Measurements from ENCODE around the gene KIZ. TPM values are rescaled to one million over a fixed set of nuclear protein-coding genes. Genes with fewer than 3 reads are reported as not detected.

The KIZ gene
- 16.1 TPM for polyA plus RNA-seq (2013, experiment 1 of 2; ENCODE audit: insufficient read length)
- 16.8 TPM for polyA plus RNA-seq (2013, experiment 2 of 2; ENCODE audit: insufficient read length)

DNA sequence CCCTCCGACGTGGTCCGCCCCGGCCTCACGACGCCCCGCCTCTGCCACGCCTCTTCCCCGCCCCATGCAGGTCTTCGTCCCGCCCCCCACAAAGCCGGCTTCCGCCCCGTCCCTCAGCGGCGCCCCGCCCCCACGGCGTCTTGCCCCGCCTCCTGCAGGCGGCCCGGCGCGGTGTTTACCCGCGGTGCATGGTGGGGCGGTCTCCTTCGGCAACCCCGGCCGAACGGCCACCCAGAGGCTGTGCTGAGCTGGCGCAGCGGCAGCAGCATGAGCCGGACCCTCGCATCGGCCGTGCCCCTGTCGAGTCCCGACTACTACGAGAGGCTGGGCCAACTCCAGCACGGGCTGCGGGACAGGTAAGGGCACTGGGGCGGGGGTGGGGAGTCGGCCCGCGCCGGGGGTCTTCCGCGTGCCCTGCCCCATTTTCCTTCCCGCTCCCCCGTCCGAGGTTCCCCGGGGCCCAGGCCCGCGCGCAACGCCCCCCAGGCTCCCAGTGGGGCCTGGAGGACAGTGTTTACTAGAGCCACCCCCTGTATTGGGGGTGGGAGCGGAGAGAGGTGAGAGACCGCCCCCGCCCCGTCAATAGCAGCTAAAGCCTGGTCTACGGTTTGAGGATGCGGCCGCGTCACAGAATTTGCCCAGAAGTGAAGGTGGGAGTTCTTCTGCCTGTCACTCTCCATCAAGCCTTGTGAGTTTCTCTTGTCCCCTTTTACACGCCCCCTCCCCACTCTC is at the start of gene KIZ:
Gene KIZ (plus strand): TSS at position 234 of the 732 bp plus-strand sequence. CDS start 34 bp downstream, at position 268.
- peak; percentile 94 for DNase-seq

DNA sequence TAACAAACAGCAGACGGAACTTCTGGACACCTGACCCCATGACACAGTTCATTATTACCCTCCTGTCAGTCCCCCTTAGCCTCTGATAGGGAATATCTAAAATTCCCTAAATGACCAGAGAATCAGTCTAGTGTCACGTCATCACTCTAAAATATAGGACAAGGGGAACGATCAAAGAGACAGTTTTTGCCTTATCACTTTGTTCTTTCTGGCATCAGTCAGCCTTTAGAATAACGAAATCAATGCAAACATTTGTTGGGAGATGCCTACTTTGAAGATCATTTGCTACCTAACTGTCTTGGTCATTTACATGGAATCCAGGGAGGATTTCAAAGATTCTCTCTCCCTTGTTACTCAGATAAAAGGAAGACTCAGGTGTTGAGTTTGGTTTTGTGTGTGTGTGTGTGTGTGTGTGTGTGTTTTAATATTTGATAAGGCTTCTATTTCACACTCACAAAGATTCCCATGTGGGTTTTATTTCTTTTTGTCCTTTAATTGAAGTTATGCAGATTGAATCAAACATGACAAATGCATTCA is 48.0 kb upstream of the KIZ start:
- no peak for DNase-seq

DNA sequence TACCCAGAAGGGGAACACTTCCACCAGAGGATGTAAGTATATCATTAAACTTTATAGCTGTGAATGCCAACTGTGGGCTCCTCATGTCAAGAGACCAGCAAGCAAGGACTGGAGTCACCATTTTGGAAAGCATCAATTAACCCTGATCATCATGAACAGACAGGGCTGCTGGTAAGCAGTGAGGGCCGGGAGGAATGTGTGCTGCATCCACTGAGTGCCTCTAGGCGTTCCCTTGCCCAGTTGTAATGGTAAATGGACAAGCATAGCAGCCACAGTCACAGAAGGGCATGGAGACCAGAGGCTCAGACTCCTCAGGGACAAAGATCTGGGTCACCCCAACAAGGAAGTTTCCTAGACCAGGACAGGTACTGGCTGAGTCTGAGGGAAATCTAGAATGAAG is 43.3 kb upstream of the KIZ start:
- no peak for DNase-seq

GRCh38 chr20:21083825-21084325 is 42.0 kb upstream of the KIZ start:
- no peak for DNase-seq

GRCh38 chr20:21087862-21088540 is 37.9 kb upstream of the KIZ start:
- no peak for DNase-seq

DNA sequence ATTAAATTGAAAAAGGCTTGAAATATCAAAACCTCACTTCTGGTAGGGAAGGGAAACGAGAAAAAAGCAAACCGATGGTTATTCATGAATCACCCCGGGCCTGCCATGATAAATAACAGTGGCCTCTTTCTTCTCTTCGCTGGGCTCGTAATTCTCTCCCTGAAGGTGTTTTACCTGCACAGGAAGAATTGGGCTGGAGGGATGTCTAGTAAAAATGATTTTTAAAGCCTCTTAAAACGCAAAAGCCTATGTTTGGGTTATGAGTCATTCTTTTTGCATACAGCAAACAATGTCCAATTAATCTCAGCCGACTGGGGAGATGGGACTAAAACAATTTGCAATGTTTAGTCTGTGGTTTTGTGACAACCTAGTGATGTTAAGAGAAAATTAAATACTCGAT is 36.5 kb upstream of the KIZ start:
- no peak for DNase-seq

- DNase-seq: no peak
Observed at GRCh38 chr20:21090111-21090618, 35.7 kb upstream of the KIZ start.

DNA sequence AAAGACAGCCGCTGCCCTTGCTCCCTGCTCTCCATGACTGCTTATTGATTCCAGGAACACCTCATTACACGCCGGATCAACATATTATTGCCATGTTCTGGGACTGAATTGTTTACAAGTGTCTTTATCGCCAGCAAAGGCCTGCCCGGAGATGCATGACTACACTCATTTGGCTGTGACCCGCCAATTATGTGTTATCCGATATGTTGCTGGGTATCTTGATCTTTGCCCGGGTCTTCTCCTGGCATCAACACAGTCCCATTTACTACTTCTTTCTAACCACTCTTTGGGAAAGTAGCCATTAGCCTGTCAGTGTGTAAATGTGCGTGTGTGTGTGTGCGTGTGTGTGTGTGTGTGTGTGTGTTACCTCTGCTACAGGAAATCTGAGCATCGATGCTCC is 35.2 kb upstream of the KIZ start:
- DNase-seq: no peak

DNA sequence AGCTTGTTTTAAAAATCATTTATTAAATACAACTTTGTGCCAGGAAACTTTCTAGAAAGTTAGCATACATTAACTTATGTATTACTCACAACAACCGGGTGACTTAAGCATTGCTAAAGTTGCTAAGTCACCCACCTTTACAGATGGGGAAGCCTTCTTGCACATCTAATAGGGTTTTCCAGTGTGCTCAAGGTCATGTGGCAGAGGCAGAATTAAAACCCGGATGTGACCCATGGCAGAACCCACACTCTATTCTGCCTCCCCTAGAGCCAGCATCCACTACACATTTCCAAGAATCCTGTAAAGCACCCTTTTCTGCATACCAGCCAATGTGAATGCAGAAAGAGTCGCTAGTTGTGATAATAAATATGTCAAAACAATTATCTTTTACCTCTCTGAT is 33.1 kb upstream of the KIZ start:
- DNase-seq: no peak

DNA sequence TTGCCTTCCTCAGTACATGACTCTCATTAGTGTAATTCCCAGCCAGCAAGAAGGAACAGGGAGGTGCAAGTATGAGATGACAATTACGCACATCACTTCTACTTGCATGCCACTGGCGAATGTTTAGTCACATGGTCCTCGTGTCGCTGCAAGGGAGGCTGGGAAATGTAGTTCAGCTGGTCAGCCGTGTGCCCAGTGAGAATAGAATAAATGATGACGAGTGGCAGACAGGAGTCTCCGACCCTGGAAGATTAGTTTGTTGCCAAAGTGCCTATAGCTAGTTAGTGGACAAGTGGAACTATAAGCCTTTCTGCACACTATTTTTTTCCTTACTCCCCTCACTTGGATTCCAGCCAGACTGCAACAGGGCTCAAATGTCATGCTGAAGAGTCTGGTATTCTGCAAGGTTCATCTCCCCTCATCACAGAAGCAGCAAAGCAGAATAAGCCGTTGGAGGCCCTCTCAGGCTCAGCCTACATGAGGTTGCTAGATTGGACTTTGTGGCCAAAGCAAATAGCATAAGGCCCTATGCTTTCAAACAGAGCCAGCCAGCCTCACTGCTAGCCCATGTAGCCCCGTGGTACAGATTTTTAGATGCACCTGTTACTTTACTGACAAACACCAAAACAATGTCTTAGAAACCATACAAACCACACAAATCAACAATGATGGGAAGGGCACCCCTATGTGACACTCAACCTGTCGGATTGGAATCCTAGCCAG is 29.4 kb upstream of the KIZ start:
- DNase-seq: no peak

GRCh38 chr20:21099751-21100577 is 25.9 kb upstream of the KIZ start:
- peak; percentile 10 for DNase-seq

- peak; percentile 33 for DNase-seq
Observed at GRCh38 chr20:21100578-21101452, 25.1 kb upstream of the KIZ start.

GRCh38 chr20:21101453-21101931 is 24.4 kb upstream of the KIZ start:
- no peak for DNase-seq

DNA sequence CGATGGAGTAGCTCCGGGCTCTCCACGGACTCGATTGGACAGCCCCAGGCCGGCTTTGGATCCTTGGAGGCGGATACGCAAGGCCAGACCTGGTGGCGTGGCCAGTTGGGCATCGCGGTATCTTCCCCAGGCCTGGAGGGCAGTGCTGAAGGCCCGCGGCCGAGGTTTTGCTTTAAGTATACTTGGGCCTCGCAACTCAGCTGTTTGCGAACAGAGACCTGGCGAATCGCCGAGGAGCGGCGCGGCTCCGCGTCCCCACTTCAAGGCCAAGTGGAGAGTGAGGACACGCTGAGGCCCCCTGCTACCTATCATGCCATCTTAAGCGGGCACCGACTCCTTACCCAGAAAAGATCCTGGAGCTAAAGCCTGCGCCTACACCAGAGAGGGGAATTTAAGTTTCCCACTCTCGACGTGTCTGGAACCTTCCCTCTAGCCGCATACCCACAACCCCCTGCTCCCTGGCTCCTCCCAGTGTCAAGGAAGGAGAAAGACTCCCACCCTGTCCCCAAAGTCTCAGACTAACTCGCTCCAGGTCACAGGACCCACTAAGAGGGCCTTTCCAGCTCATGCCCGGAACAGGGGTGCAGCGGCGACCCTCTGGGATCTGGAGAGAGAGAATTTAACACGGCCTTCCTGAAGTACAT is 23.8 kb upstream of the KIZ start:
- DNase-seq: no peak

DNA sequence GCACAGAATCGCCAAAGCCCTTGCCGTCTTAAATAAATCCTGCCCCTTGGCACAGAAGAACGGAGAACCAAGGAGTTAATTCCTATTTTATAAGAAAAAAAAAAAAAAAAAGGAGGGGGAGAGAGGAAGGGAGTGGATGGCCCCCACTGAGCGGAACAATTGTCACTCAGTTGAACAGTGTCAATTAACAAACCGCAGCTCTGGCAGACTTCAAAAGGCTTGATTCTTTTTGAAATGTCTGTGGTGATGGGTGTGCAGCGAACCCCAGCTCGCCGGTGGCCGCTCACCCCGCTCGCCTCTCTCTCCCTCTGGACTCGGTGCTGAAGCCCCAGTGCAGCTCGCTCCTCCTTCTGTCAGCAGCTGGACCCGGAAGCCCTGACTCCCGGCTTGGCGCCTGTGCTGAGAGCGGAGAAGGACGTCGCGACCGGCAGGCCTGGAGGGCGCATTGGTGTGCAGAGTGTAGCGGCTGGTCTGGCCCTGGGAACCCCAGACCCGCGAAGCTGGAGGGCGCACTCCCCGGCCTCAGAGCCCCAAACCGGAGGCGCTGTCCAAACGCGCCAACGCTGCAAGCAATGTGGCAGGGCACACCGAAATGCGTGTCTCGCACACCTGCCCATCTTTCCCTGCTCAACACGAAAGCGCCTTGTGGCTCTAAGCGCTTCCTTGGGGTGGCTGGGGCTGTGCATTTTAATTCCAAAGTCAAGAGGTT is 23.1 kb upstream of the KIZ start:
- DNase-seq: no peak

GRCh38 chr20:21103582-21104465 is 22.1 kb upstream of the KIZ start:
- no peak for DNase-seq

DNA sequence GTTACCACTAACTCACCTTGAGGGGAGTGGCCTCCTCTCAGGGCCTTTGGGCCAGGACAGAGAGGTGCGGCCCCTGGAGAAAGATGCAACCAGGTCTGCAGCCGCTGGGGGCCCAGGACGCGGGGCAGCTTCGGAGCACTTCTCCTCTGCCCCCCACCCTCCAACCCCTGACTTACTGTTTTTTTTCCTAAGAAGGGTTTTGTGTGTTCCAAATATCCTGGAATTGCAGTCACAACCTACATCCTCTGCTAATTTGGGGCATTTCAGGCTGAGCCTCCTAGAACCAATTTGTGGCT is 21.5 kb upstream of the KIZ start:
- no peak for DNase-seq

GRCh38 chr20:21104921-21105320 is 21.0 kb upstream of the KIZ start:
- no peak for DNase-seq
